ENCODE results near the gene TAAR2. TPM values are rescaled to one million over a fixed set of nuclear protein-coding genes. Genes with fewer than 3 reads are reported as not detected.
"Not testable (repeated sequence)": the region's sequence is repeated elsewhere in the genome, so short reads cannot be mapped to it uniquely, and the experiment has no call there.

The TAAR2 gene
- total RNA-seq, 2 experiments from 2014 or later = not detected

DNA sequence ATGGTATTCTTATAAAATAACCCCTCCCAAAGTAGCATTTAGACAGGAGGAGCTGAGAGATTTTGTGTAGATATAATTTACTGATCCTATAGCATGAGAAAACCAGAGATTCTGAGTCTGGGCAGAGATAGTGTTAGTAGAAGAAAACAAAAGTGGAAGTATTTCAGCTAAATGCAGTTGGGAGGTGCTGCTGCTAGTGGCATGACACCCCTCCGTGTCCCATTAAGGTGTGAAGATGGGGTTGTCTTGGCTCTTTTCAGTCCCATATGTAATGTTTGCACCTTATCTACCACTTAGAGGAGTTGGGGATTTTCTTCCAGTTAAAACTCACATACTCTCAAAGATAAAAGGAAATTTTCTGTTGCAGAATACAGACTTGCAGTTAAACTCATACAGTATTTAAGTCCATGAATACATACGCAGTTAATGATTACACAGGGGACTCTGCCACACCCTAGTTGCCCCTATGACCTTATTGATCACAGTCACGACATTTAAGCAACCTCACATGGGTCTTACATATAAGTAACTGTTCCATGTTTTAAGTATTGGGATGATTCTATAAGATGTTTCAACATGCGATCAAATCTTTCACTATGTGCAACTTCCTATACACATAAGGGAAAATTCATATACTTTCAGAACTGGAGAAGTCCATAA, 11.5 kb downstream of the TAAR2 start:
- intact Hi-C loops (cut with DNase I, micrococcal nuclease) = no loop called here
- ChIA-PET CTCF (no interaction called here), POLR2A (no interaction called here)
- H3K4me3 Mint-ChIP-seq = no peak overlapping the region
- H3K27me3 Mint-ChIP-seq = peaks cover 6% of the 10 kb centered on the region
- ATAC-seq (no peak), DNase-seq (no peak)
- H3K4me1 Mint-ChIP-seq = no peaks in the 10 kb centered on the region
- no peaks in the 10 kb centered on the region for H3K9me3 Mint-ChIP-seq (ENCODE audit: low read depth)
- no peak overlapping the region for H3K27ac Mint-ChIP-seq
- no peaks in the 10 kb centered on the region for H3K36me3 Mint-ChIP-seq (ENCODE audit: low read depth)

GRCh38 chr6:132611616-132612015, 12.5 kb downstream of the TAAR2 start:
- intact Hi-C loops (cut with DNase I, micrococcal nuclease) = no loop called here
- CTCF ChIA-PET = no interaction called here
- Mint-ChIP-seq H3K4me3 (no peak overlapping the region), H3K36me3 (ENCODE audit: low read depth) (no peaks in the 10 kb centered on the region), H3K4me1 (no peaks in the 10 kb centered on the region), H3K9me3 (ENCODE audit: low read depth) (no peaks in the 10 kb centered on the region), H3K27ac (no peak overlapping the region), H3K27me3 (peaks cover 6% of the 10 kb centered on the region)
- POLR2A ChIA-PET = no interaction called here
- no peak for ATAC-seq
- DNase-seq = no peak

GRCh38 chr6:132607544-132608233, 16.4 kb downstream of the TAAR2 start:
- Mint-ChIP-seq H3K27ac (no peak overlapping the region), H3K4me1 (no peaks in the 10 kb centered on the region), H3K27me3 (peaks cover 12% of the 10 kb centered on the region), H3K4me3 (no peak overlapping the region), H3K36me3 (ENCODE audit: low read depth) (no peaks in the 10 kb centered on the region), H3K9me3 (ENCODE audit: low read depth) (no peaks in the 10 kb centered on the region)
- POLR2A ChIA-PET = no interaction called here
- ATAC-seq = no peak
- no peak for DNase-seq
- intact Hi-C loops (cut with DNase I, micrococcal nuclease) = no loop called here
- CTCF ChIA-PET = no interaction called here

GRCh38 chr6:132604635-132605152, 19.4 kb downstream of the TAAR2 start:
- CTCF ChIA-PET = interaction anchor here (0.8 to 1.2 kb wide), 2 partner anchors 9 to 1362 kb away, joined by 3 read pairs; no protein-coding TSS in a partner anchor
- ATAC-seq = no peak
- Mint-ChIP-seq H3K9me3 (ENCODE audit: low read depth) (no peaks in the 10 kb centered on the region), H3K27ac (no peak overlapping the region), H3K4me1 (no peaks in the 10 kb centered on the region), H3K4me3 (no peak overlapping the region), H3K27me3 (peaks cover 12% of the 10 kb centered on the region), H3K36me3 (ENCODE audit: low read depth) (no peaks in the 10 kb centered on the region)
- intact Hi-C loops (cut with DNase I, micrococcal nuclease) = no loop called here
- POLR2A ChIA-PET = no interaction called here
- no peak for DNase-seq

- intact Hi-C loops (cut with DNase I, micrococcal nuclease); CTCF ChIA-PET; DNase-seq: not testable (repeated sequence)
Measured at GRCh38 chr6:132600900-132601299, 23.2 kb downstream of the TAAR2 start.

DNA sequence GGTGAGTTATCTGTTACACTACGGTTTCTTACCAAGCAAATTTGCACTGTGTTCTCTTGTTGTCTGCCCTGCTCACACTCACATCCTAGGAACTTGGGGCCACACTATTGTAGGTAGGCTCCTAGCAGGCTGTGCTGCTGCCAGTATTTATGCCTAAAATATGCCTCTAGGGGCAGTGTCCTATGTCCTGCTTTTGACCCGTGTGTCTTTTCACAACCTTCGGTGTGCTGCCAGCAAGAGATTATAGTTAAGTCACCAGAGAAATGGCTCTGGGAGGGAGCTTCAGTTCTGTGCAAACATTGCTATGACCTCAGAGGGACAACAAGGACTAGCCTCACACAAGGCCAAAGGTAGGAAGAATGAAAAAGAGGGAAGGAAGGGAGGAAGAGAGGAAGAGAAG, 25.6 kb downstream of the TAAR2 start:
- intact Hi-C loops (cut with DNase I, micrococcal nuclease) = no loop called here
- H3K4me3 Mint-ChIP-seq = no peak overlapping the region
- no peaks in the 10 kb centered on the region for H3K4me1 Mint-ChIP-seq
- ChIA-PET POLR2A (no interaction called here), CTCF (no interaction called here)
- H3K9me3 Mint-ChIP-seq (ENCODE audit: low read depth) = no peaks in the 10 kb centered on the region
- no peaks in the 10 kb centered on the region for H3K36me3 Mint-ChIP-seq (ENCODE audit: low read depth)
- ATAC-seq (no peak), DNase-seq (no peak)
- H3K27ac Mint-ChIP-seq = no peak overlapping the region
- H3K27me3 Mint-ChIP-seq = peaks cover 14% of the 10 kb centered on the region

More at GRCh38 chr6:132600900-132601299, 23.2 kb downstream of the TAAR2 start:
- H3K36me3 Mint-ChIP-seq (ENCODE audit: low read depth); ATAC-seq; H3K4me1 Mint-ChIP-seq; POLR2A ChIA-PET; H3K4me3 Mint-ChIP-seq; H3K27ac Mint-ChIP-seq; H3K9me3 Mint-ChIP-seq (ENCODE audit: low read depth): not testable (repeated sequence)
- peaks cover 20% of the 10 kb centered on the region for H3K27me3 Mint-ChIP-seq

GRCh38 chr6:132596201-132596600, 27.9 kb downstream of the TAAR2 start:
- no peak for ATAC-seq
- Mint-ChIP-seq H3K4me3 (no peak overlapping the region), H3K27ac (no peak overlapping the region), H3K27me3 (peaks cover 14% of the 10 kb centered on the region), H3K36me3 (ENCODE audit: low read depth) (no peaks in the 10 kb centered on the region), H3K9me3 (ENCODE audit: low read depth) (no peaks in the 10 kb centered on the region), H3K4me1 (no peaks in the 10 kb centered on the region)
- POLR2A ChIA-PET = interaction anchor here (0.6 kb wide), 1 partner anchor 52 kb away, joined by 3 read pairs; no protein-coding TSS in a partner anchor
- intact Hi-C loops (cut with DNase I, micrococcal nuclease) = no loop called here
- CTCF ChIA-PET = interaction anchor here (0.7 to 1.7 kb wide), 3 partner anchors 9 to 208 kb away, joined by 3 to 4 read pairs (median 3); no protein-coding TSS in a partner anchor
- DNase-seq = no peak

GRCh38 chr6:132592855-132593254, 31.2 kb downstream of the TAAR2 start:
- Mint-ChIP-seq H3K36me3 (ENCODE audit: low read depth) (no peaks in the 10 kb centered on the region), H3K27ac (no peak overlapping the region), H3K4me3 (no peak overlapping the region), H3K9me3 (ENCODE audit: low read depth) (no peaks in the 10 kb centered on the region), H3K4me1 (no peaks in the 10 kb centered on the region), H3K27me3 (peaks cover 17% of the 10 kb centered on the region)
- ChIA-PET CTCF (no interaction called here), POLR2A (no interaction called here)
- intact Hi-C loops (cut with DNase I, micrococcal nuclease) = no loop called here
- DNase-seq (no peak), ATAC-seq (no peak)

- Mint-ChIP-seq H3K4me1 (no peaks in the 10 kb centered on the region), H3K9me3 (ENCODE audit: low read depth) (no peaks in the 10 kb centered on the region), H3K36me3 (ENCODE audit: low read depth) (no peaks in the 10 kb centered on the region), H3K27ac (no peak overlapping the region), H3K4me3 (no peak overlapping the region), H3K27me3 (peaks cover 19% of the 10 kb centered on the region)
- intact Hi-C loops (cut with DNase I, micrococcal nuclease) = no loop called here
- no peak for ATAC-seq
- POLR2A ChIA-PET = no interaction called here
- CTCF ChIA-PET = interaction anchor here (1.3 kb wide), 1 partner anchor 12 kb away, joined by 5 read pairs; no protein-coding TSS in a partner anchor
- no peak for DNase-seq
Measured at GRCh38 chr6:132590362-132590761, 33.7 kb downstream of the TAAR2 start.

DNA sequence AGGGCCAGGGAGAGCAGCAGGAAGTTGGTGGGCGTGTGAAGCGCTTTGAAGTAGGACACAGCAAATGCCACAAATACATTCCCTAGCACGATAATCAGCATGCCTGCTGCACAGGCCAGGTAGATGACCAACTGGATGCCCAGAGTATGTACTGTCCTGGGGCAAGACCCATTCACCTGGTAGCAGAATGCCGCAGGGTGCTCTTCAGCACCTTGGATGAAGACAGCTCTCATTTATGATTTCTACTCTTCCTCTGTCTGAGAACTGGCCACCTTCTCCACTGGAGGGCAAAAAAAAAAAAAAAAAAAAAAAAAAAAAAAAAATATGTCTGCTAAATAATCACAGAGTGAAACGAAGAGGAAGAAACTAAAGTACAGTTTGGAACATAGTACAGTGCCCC, 34.6 kb downstream of the TAAR2 start, which contains the start of gene TAAR5:
Gene TAAR5, minus strand, starts transcription at position 288 of the 400 bp plus-strand sequence. Its CDS starts 55 bp downstream, at position 233.
- intact Hi-C loops (cut with DNase I, micrococcal nuclease) = no loop called here
- CTCF ChIA-PET = interaction anchor here (1.3 kb wide), 1 partner anchor 11 kb away, joined by 5 read pairs; no protein-coding TSS in a partner anchor
- POLR2A ChIA-PET = interaction anchor here (0.6 kb wide), 1 partner anchor 244 kb away, joined by 10 read pairs; no protein-coding TSS in a partner anchor
- Mint-ChIP-seq H3K27ac (no peak within 1 kb of the TSS), H3K9me3 (ENCODE audit: low read depth) (no peaks in the 10 kb centered on the region), H3K36me3 (ENCODE audit: low read depth) (no peaks in the 10 kb centered on the region), H3K4me3 (no peak within 1 kb of the TSS), H3K4me1 (no peaks in the 10 kb centered on the region), H3K27me3 (peaks cover 19% of the 10 kb centered on the region)
- ATAC-seq (no peak), DNase-seq (no peak)

- H3K4me3 Mint-ChIP-seq = no peak overlapping the region
- intact Hi-C loops (cut with DNase I, micrococcal nuclease) = no loop called here
- no peak for DNase-seq
- H3K36me3 Mint-ChIP-seq (ENCODE audit: low read depth) = no peaks in the 10 kb centered on the region
- H3K9me3 Mint-ChIP-seq (ENCODE audit: low read depth) = no peaks in the 10 kb centered on the region
- POLR2A ChIA-PET = no interaction called here
- peaks cover 16% of the 10 kb centered on the region for H3K27me3 Mint-ChIP-seq
- CTCF ChIA-PET = no interaction called here
- no peak for ATAC-seq
- no peaks in the 10 kb centered on the region for H3K4me1 Mint-ChIP-seq
- H3K27ac Mint-ChIP-seq = no peak overlapping the region
Measured at GRCh38 chr6:132587424-132587823, 36.7 kb downstream of the TAAR2 start.

DNA sequence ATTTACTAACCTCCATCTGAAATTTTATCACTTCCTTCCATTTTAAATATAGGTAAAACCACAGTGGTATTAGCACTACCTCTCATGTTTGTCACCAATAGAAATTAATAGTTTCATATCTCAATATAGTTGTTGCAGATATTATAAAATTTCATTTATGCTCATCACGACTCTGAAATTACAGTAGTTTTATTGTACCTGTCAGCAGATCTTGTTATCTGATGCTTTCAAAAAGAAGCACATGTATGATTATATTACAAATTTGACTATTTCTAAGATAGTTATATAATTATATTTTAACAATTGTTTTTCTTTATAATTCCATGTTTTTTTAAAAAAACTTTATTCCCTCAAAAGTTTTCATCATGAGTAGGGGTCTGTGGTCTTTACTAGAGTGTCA, 39.4 kb downstream of the TAAR2 start:
- H3K4me1 Mint-ChIP-seq = no peaks in the 10 kb centered on the region
- H3K9me3 Mint-ChIP-seq (ENCODE audit: low read depth) = no peaks in the 10 kb centered on the region
- ChIA-PET CTCF (no interaction called here), POLR2A (no interaction called here)
- peaks cover 23% of the 10 kb centered on the region for H3K27me3 Mint-ChIP-seq
- no peak for ATAC-seq
- intact Hi-C loops (cut with DNase I, micrococcal nuclease) = no loop called here
- H3K36me3 Mint-ChIP-seq (ENCODE audit: low read depth) = no peaks in the 10 kb centered on the region
- no peak overlapping the region for H3K27ac Mint-ChIP-seq
- no peak overlapping the region for H3K4me3 Mint-ChIP-seq
- no peak for DNase-seq
